K562 (cell line): Measurements from ENCODE around the gene DNAJC25. TPM values are rescaled to one million over a fixed set of nuclear protein-coding genes. Genes with fewer than 3 reads are reported as not detected.

Experiments used
- ATAC-seq: fragments of 200-7000 bp; cut with Tn5 transposase; 3 replicates; pipeline ENCODE4 v1.9.1; 2020; ENCODE audit warnings: moderate library complexity
- BruUV-seq: library from RNA; stranded (reverse); fragments of 400-500 nt; replicated peaks from 2 replicates; lab custom pipeline; 2021; lab: Mats Ljungman, UMichigan
- CTCF ChIA-PET: fragments of 300-600 bp; formaldehyde crosslinking; extraction: SDS; loops from one replicate; lab custom pipeline; 2021; ENCODE audit warnings: low intra/inter-chr PET ratio; lab: Yijun Ruan, JAX
- POLR2A ChIA-PET: fragments of 300-600, 350-650 bp; sonication (Branson Sonifier 250); formaldehyde crosslinking; extraction: SDS; loops from one replicate; lab custom pipeline; 2021; ENCODE audit warnings: antibody characterized with exemption, inconsistent platforms; lab: Yijun Ruan, JAX
- DNase-seq, 4 experiments: peaks; one replicate each; pipeline versions ENCODE4 v3.0.0 to v3.0.0-alpha.2; 2011 to 2018; ENCODE audit warnings: low spot score in 3 of 4, mixed read lengths in 3 of 4; ENCODE audit errors: extremely low read depth in 1 of 4
- FAIRE-seq: peaks from 2 replicates; lab custom pipeline; 2011; peaks lifted over from hg19 to GRCh38; lab: Jason Lieb, UNC
- H2AFZ ChIP-seq: 2 replicates; pipeline ENCODE4 v1.6.0; 2011; ENCODE audit warnings: low read depth, low read length, control low read depth, inconsistent platforms
- H3K27ac ChIP-seq: fragments of 200-600 bp; 3 replicates; pipeline ENCODE4 v1.8.0; 2011; ENCODE audit warnings: low read depth, mild to moderate bottlenecking, control low read depth, inconsistent platforms, low read length, moderate library complexity, mixed read lengths; ENCODE audit errors: extremely low read depth
- H3K27me3 ChIP-seq, 2 experiments: fragments of 300-600 bp in 1 of 2; 2 replicates in 1 of 2; 3 replicates in 1 of 2; pipeline versions ENCODE4 v1.6.0 to v1.8.0; 2011; ENCODE audit warnings: inconsistent platforms in 2 of 2, low read length in 2 of 2, mild to moderate bottlenecking in 1 of 2, mixed read lengths in 1 of 2, moderate library complexity in 1 of 2; ENCODE audit not compliant: control insufficient read depth in 2 of 2, insufficient read depth in 2 of 2
- H3K36me3 ChIP-seq: fragments of 300-600 bp; 3 replicates; pipeline ENCODE4 v1.8.0; 2011; ENCODE audit warnings: mild to moderate bottlenecking, low read length, inconsistent platforms; ENCODE audit not compliant: control insufficient read depth, insufficient read depth
- H3K4me1 ChIP-seq, 2 experiments: fragments of 200-600 bp in 1 of 2; replicated peaks in 1 of 2; 2 replicates in 1 of 2; 3 replicates in 1 of 2; pipeline versions ENCODE4 v1.5.1 to v1.8.0; 2011; ENCODE audit warnings: inconsistent platforms in 2 of 2, low read length in 2 of 2, mild to moderate bottlenecking in 1 of 2, mixed read lengths in 1 of 2, moderate library complexity in 1 of 2; ENCODE audit not compliant: control insufficient read depth in 2 of 2, insufficient read depth in 2 of 2
- H3K4me2 ChIP-seq: 2 replicates; pipeline ENCODE4 v1.6.1; 2011; ENCODE audit warnings: low read length, control low read depth, inconsistent platforms, mixed read lengths; ENCODE audit not compliant: insufficient read depth
- H3K4me3 ChIP-seq: fragments of 200-600 bp; sonication (generic), shearing (Covaris generic); 2 replicates; pipeline ENCODE4 v1.5.1; 2016; ENCODE audit warnings: control low read depth, inconsistent platforms
- H3K79me2 ChIP-seq: fragments of 200-600 bp; 3 replicates; pipeline ENCODE4 v1.8.0; 2011; ENCODE audit warnings: low read length, inconsistent platforms; ENCODE audit not compliant: control insufficient read depth, insufficient read depth
- H3K9ac ChIP-seq, 2 experiments: 2 replicates each; pipeline versions ENCODE4 v1.6.0 to v1.6.1; 2011; ENCODE audit warnings: low read depth in 2 of 2, low read length in 2 of 2, control low read depth in 1 of 2, inconsistent platforms in 1 of 2, mild to moderate bottlenecking in 1 of 2, mixed read lengths in 1 of 2; ENCODE audit not compliant: insufficient read depth in 1 of 2
- H3K9me1 ChIP-seq: one replicate; pipeline ENCODE4 v1.6.0; 2011; ENCODE audit warnings: inconsistent platforms, mild to moderate bottlenecking, low read length, moderate library complexity; ENCODE audit not compliant: control insufficient read depth, insufficient read depth
- H3K9me3 ChIP-seq: replicated peaks from 2 replicates; pipeline ENCODE4 v1.5.1; 2011; ENCODE audit warnings: low read depth, low read length, inconsistent platforms; ENCODE audit not compliant: control insufficient read depth, insufficient read depth
- H4K20me1 ChIP-seq: replicated peaks from 2 replicates; pipeline ENCODE4 v1.6.1; 2011; ENCODE audit warnings: low read length, inconsistent platforms, mixed read lengths; ENCODE audit not compliant: control insufficient read depth, insufficient read depth
- ARID2 ChIP-seq: fragments of 450-650 bp; IDR thresholded peaks from 2 replicates; pipeline ENCODE4 v1.6.1; 2017; ENCODE audit warnings: antibody characterized with exemption, mild to moderate bottlenecking
- CXXC5 ChIP-seq: fragments of 250-450 bp; sonication (Bioruptor Pico); IDR thresholded peaks from 2 replicates; pipeline ENCODE4 v1.8.0; 2022; ENCODE audit warnings: inconsistent platforms, mild to moderate bottlenecking, moderate library complexity
- DPF2 ChIP-seq: fragments of 450-650 bp; IDR thresholded peaks from 2 replicates; pipeline ENCODE4 v1.6.1; 2016
- FOSL1 ChIP-seq: fragments of 200-800 bp; sonication (Bioruptor generic); conservative IDR thresholded peaks from 2 replicates; pipeline ENCODE4 v1.6.1; 2016; ENCODE audit warnings: missing genetic modification characterization, missing compliant biosample characterization
- FOXA3 ChIP-seq, 2 experiments: fragments of 450-650 bp in 1 of 2; sonication (generic) in 1 of 2; formaldehyde crosslinking; IDR thresholded peaks in 1 of 2; conservative IDR thresholded peaks in 1 of 2; 2 replicates each; pipeline versions ENCODE4 v1.4.0 to v1.8.0; 2020 to 2022; ENCODE audit warnings: mild to moderate bottlenecking in 2 of 2, missing genetic modification reagents in 1 of 2
- FOXM1 ChIP-seq, 2 experiments: fragments of 450-650 bp in 1 of 2; sonication (generic) in 1 of 2; formaldehyde crosslinking in 1 of 2; IDR thresholded peaks; 2 replicates each; pipeline versions ENCODE4 v1.6.1 to v1.9.0; 2017 to 2022; ENCODE audit warnings: low read depth in 2 of 2, mild to moderate bottlenecking in 2 of 2, missing genetic modification reagents in 1 of 2, moderate library complexity in 1 of 2
- FOXP1 ChIP-seq: sonication (generic); formaldehyde crosslinking; IDR thresholded peaks from 2 replicates; pipeline ENCODE4 v1.8.0; 2022; ENCODE audit warnings: mild to moderate bottlenecking, missing genetic modification reagents
- JUND ChIP-seq, 2 experiments: IDR thresholded peaks; 2 replicates in 1 of 2; 3 replicates in 1 of 2; pipeline ENCODE4 v1.6.1; 2011; ENCODE audit warnings: borderline replicate concordance in 2 of 2, low read depth in 2 of 2, low read length in 2 of 2, improper control_type of control experiment in 1 of 2, missing biosample characterization in 1 of 2, missing genetic modification characterization in 1 of 2, missing genetic modification reagents in 1 of 2
- KDM1A ChIP-seq, 2 experiments: fragments of 450-650 bp; IDR thresholded peaks; 2 replicates each; pipeline ENCODE4 v1.6.1; 2016; ENCODE audit warnings: mild to moderate bottlenecking in 2 of 2
- KLF10 ChIP-seq: fragments of 250-450 bp; sonication (Bioruptor Pico); IDR thresholded peaks from 2 replicates; pipeline ENCODE4 v1.6.1; 2021; ENCODE audit warnings: matching md5 sums
- MCM5 ChIP-seq: fragments of 450-650 bp; IDR thresholded peaks from 2 replicates; pipeline ENCODE4 v1.6.1; 2016; ENCODE audit warnings: low read depth
- SMARCA4 ChIP-seq: fragments of 450-650 bp; IDR thresholded peaks from 2 replicates; pipeline ENCODE4 v1.6.1; 2016
- SMARCE1 ChIP-seq: fragments of 450-650 bp; IDR thresholded peaks from 2 replicates; pipeline ENCODE4 v1.7.1; 2016; ENCODE audit warnings: mild to moderate bottlenecking
- SOX6 ChIP-seq: fragments of 450-650 bp; IDR thresholded peaks from 2 replicates; pipeline ENCODE4 v1.6.1; 2014; ENCODE audit warnings: mild to moderate bottlenecking
- TEAD2 ChIP-seq: fragments of 450-650 bp; IDR thresholded peaks from 2 replicates; pipeline ENCODE4 v1.6.1; 2016; ENCODE audit warnings: missing genetic modification characterization, control low read depth, missing compliant biosample characterization
- TEAD4 ChIP-seq, 2 experiments: sonication (generic) in 1 of 2; formaldehyde crosslinking in 1 of 2; IDR thresholded peaks; 2 replicates each; pipeline versions ENCODE4 v1.6.1 to v1.8.0; 2012 to 2022; ENCODE audit warnings: borderline replicate concordance in 1 of 2, inconsistent platforms in 1 of 2, low read length in 1 of 2, mild to moderate bottlenecking in 1 of 2, missing genetic modification reagents in 1 of 2
- THRAP3 ChIP-seq: fragments of 450-650 bp; IDR thresholded peaks from 2 replicates; pipeline ENCODE4 v1.6.1; 2016; ENCODE audit warnings: mild to moderate bottlenecking, inconsistent platforms, borderline replicate concordance
- ZFP1 ChIP-seq: fragments of 450-650 bp; formaldehyde crosslinking; IDR thresholded peaks from 2 replicates; pipeline ENCODE4 v1.4.0; 2020; ENCODE audit warnings: mild to moderate bottlenecking, mixed read lengths
- WGBS: fragments of 100-300 bp; shearing (Covaris generic); methylation state at CpG from one replicate; pipeline ENCODE4 v1.1.6; 2016; ENCODE audit warnings: low coverage, mixed read lengths; ENCODE audit not compliant: insufficient coverage; ENCODE audit errors: missing lambda C conversion rate; 5-methylcytosine and 5-hydroxymethylcytosine counted together
- in situ Hi-C: fragments of 300-500 bp; cut with MboI; formaldehyde crosslinking; loops from 4 replicates; pipeline ENCODE4 v1.15.0; 2018; ENCODE audit warnings: inconsistent platforms, mixed read lengths
- intact Hi-C: fragments of 100-400 bp; cut with micrococcal nuclease; formaldehyde crosslinking; loops from 2 replicates; pipeline ENCODE4 v1.14.2; 2022
- polyA plus RNA-seq, 8 experiments: library from polyadenylated mRNA; depleted of rRNA in 4 of 8; stranded (reverse) in 5 of 8; unstranded in 3 of 8; fragments of >200 nt; fragmentation: Nextera tagmentation in 2 of 8; fragmentation: Illumina TruSeq in 1 of 8; extraction: Ambion mirVana in 2 of 8; extraction: Trizol in 1 of 8; gene quantifications; 2 replicates each; pipeline versions ENCODE4 v1.2.1 to v1.2.3, GENCODE V29; 2011 to 2014; ENCODE audit warnings: inconsistent platforms in 1 of 8, missing spikeins in 1 of 8
- total RNA-seq, 7 experiments: library from RNA; depleted of rRNA in 6 of 7; stranded (reverse); fragments of >200 nt in 6 of 7; fragmentation: Illumina TruSeq in 2 of 7; extraction: Trizol in 2 of 7; gene quantifications; 2 replicates each; pipeline versions ENCODE4 v1.2.1 to v1.2.3, GENCODE V29; 2011 to 2021; ENCODE audit warnings: low replicate concordance in 1 of 7
- TF ChIP-seq, protein P1 (sequence below), 2 experiments: IDR thresholded peaks in 1 of 2; conservative IDR thresholded peaks in 1 of 2; 2 replicates each; pipeline ENCODE4 v1.6.1; 2016; ENCODE audit warnings: low read depth in 2 of 2, mild to moderate bottlenecking in 1 of 2, missing compliant biosample characterization in 1 of 2, missing genetic modification characterization in 1 of 2, moderate library complexity in 1 of 2

DNAJC25 gene
- total and polyA plus RNA-seq, 9 of the 15 experiments (the other 6 are each of a cell fraction or from before 2014, with no cell fraction given): 3.7 to 11.2 (median 7.1) TPM

DNA sequence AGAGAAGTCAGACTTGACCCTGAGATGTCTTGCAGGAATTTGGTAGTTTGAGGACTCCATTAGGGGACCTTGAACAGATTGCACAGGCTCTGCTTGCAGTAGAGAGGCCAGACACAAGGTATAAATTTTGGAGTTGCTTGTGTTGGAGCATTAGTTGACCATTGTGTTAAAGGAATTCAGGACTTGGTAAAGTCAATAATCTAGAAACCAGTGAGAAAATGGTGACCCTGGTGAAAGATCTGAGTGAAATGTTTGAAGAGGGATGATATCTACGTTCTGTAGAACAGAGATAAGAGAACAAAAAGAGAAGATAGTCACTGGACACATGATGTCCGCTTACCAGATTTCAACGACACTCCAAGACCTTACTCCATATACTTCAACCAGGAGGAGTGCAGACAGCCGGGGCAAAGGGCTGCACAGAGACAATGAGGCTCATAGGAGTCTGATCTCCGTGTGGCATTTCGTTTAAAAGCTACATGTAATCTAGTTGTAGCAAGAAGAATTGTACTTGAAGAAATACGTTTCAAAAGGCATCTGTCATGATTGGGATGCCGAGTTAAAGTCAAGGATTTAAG, 13.2 kb downstream of the DNAJC25 start:
- H4K20me1 ChIP-seq: no peaks in the 10 kb centered on the region
- BruUV-seq: no TSS peak
- no peaks in the 10 kb centered on the region for H3K27me3 ChIP-seq
- POLR2A ChIA-PET: interaction anchor here (0.6 to 2.1 kb wide), 3 partner anchors 17 to 1128 kb away, joined by 3 to 5 read pairs (median 3); partner anchors contain the start of gene GNG10
- no peak overlapping the region for H3K4me2 ChIP-seq
- peak; percentile 19 for FAIRE-seq
- in situ Hi-C loops (no loop called here), intact Hi-C loops (no loop called here)
- CTCF ChIA-PET: no interaction called here
- no peak overlapping the region for H3K9ac ChIP-seq
- peaks cover 59% of the 10 kb centered on the region for H3K36me3 ChIP-seq
- DNase-seq: peak in 2 of 4 experiments; percentile 20 to 36
- peak; percentile 79 for ATAC-seq
- no peaks in the 10 kb centered on the region for H3K9me3 ChIP-seq
- no peak overlapping the region for H3K4me3 ChIP-seq
- 20% methylated on average over 8 of the region's 8 CpGs for WGBS
- no peak overlapping the region for H3K27ac ChIP-seq
- no peaks in the 10 kb centered on the region for H3K9me1 ChIP-seq
- H3K4me1 ChIP-seq: 0 out of 5 replicates have a peak, but pooled peaks cover 0 to 5% of the 10 kb centered on the region in 2 experiments
- peaks cover 25% of the 10 kb centered on the region for H3K79me2 ChIP-seq
- H2AFZ ChIP-seq: no peak overlapping the region
- TF ChIP-seq THRAP3 (no peak), FOXA3 (CRISPR knock-in tag; conservative IDR thresholded peaks at IDR 0.05 in 1 of 2, IDR thresholded peaks at IDR 0.05 in 1 of 2) (peak in 1 of 2 experiments; percentile 73; a peak in 2 of 4 replicates), TEAD4 (IDR thresholded peaks at IDR 0.05; ENCODE audit: low read length) (peak; percentile 73), TEAD4 (CRISPR knock-in tag; IDR thresholded peaks at IDR 0.05; ENCODE audit: borderline replicate concordance) (no peak), FOXP1 (CRISPR knock-in tag) (no peak), TEAD2 (no peak), ARID2 (no peak), SOX6 (peak; percentile 90), DPF2 (peak; percentile 71; the same call in 1 of the 2 replicates), MCM5 (no peak), CXXC5 (CRISPR knock-in tag) (peak; percentile 64), SMARCA4 (peak; percentile 63; the same call in 1 of the 2 replicates), ZFP1 (CRISPR knock-in tag) (no peak), JUND (IDR thresholded peaks at IDR 0.05; ENCODE audit: borderline replicate concordance, low read depth, low read length) (0 out of 2 replicates have a peak, but pooled peaks have one; percentile 12), JUND (tag; IDR thresholded peaks at IDR 0.05; ENCODE audit: borderline replicate concordance, low read depth, low read length) (no peak; the same call in 2 of the 3 replicates), KLF10 (CRISPR knock-in tag) (no peak), SMARCE1 (peak; percentile 65; the same call in 1 of the 2 replicates), FOXM1 (IDR thresholded peaks at IDR 0.05; ENCODE audit: low read depth) (peak; percentile 54; the same call in 1 of the 2 replicates), FOXM1 (CRISPR knock-in tag; IDR thresholded peaks at IDR 0.05; ENCODE audit: low read depth) (no peak), FOSL1 (tag) (peak; percentile 47; the same call in 1 of the 2 replicates), KDM1A (IDR thresholded peaks at IDR 0.05) (peak in 1 of 2 experiments; percentile 31; a peak in 2 of 4 replicates)
- TF ChIP-seq, protein P1, sequence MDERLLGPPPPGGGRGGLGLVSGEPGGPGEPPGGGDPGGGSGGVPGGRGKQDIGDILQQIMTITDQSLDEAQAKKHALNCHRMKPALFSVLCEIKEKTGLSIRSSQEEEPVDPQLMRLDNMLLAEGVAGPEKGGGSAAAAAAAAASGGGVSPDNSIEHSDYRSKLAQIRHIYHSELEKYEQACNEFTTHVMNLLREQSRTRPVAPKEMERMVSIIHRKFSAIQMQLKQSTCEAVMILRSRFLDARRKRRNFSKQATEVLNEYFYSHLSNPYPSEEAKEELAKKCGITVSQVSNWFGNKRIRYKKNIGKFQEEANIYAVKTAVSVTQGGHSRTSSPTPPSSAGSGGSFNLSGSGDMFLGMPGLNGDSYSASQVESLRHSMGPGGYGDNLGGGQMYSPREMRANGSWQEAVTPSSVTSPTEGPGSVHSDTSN (CRISPR knock-in tag; IDR thresholded peaks at IDR 0.05; ENCODE audit: low read depth): no peak
- TF ChIP-seq, protein P1 (tag; conservative IDR thresholded peaks at IDR 0.05; ENCODE audit: low read depth): peak; percentile 51
